Measurements from ENCODE around the gene DPP10.

- no peak for TF ChIP-seq CTCF (IDR thresholded peaks at IDR 0.05)
- TF ChIP-seq POLR2AphosphoS5 (IDR thresholded peaks at IDR 0.05) = no peak
- no peak for TF ChIP-seq POLR2A (IDR thresholded peaks at IDR 0.05)
- no peak for TF ChIP-seq EP300 (IDR thresholded peaks at IDR 0.05)
Measured at GRCh38 chr2:115635430-115635829, 1193.0 kb downstream of the DPP10 start.

All from sigmoid colon (tissue), 4 donors.